Measurements from ENCODE around the gene FTO. TPM values are rescaled to one million over a fixed set of nuclear protein-coding genes. Genes with fewer than 3 reads are reported as not detected.

The FTO gene
- total RNA-seq, 1 donor from 2014 or later, result 110 TPM

DNA sequence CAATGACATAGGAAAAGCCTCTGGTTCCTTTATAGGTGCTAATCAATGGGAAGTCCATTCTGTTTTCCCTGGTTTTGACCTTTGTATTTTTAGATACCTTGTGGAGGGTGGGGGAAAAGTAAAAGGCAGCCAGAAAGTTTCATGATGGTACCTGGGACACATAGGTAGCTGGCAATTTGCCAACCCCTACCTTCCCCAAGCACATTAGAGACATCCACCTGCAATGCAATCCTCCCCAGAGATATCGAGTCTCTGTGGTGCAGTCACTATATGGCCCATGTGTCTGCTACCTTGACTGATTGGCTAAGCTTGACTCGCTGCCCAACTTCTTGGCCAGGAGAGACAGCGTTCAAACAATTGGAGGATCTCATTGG is 496.2 kb downstream of the FTO start:
- no peak overlapping the region for H3K27ac Mint-ChIP-seq
- Histone ChIP-seq H3F3A (ENCODE audit: low read depth) (no peaks in the 10 kb centered on the region), H3K4me1 (no peaks in the 10 kb centered on the region), H2AFZ (replicated peaks) (no peak overlapping the region), H4K20me1 (ENCODE audit: low read depth) (no peaks in the 10 kb centered on the region), H3K36me3 (no peaks in the 10 kb centered on the region), H3K27ac (no peak overlapping the region), H3K79me2 (ENCODE audit: low read depth) (no peaks in the 10 kb centered on the region), H3K9ac (no peak overlapping the region), H3K9me3 (ENCODE audit: low read depth) (no peaks in the 10 kb centered on the region), H3K27me3 (no peaks in the 10 kb centered on the region), H3K4me3 (no peak overlapping the region), H3K4me2 (no peak overlapping the region)
- H3K36me3 Mint-ChIP-seq, result no peaks in the 10 kb centered on the region
- H3K4me1 Mint-ChIP-seq, result peaks cover 21% of the 10 kb centered on the region
- DNase-seq (ENCODE audit: low spot score), result no peak
- no peak overlapping the region for H3K4me3 Mint-ChIP-seq
- TF ChIP-seq, protein P1, sequence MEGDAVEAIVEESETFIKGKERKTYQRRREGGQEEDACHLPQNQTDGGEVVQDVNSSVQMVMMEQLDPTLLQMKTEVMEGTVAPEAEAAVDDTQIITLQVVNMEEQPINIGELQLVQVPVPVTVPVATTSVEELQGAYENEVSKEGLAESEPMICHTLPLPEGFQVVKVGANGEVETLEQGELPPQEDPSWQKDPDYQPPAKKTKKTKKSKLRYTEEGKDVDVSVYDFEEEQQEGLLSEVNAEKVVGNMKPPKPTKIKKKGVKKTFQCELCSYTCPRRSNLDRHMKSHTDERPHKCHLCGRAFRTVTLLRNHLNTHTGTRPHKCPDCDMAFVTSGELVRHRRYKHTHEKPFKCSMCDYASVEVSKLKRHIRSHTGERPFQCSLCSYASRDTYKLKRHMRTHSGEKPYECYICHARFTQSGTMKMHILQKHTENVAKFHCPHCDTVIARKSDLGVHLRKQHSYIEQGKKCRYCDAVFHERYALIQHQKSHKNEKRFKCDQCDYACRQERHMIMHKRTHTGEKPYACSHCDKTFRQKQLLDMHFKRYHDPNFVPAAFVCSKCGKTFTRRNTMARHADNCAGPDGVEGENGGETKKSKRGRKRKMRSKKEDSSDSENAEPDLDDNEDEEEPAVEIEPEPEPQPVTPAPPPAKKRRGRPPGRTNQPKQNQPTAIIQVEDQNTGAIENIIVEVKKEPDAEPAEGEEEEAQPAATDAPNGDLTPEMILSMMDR (IDR thresholded peaks at IDR 0.05), result no peak
- no peak for TF ChIP-seq EZH2phosphoT487 (IDR thresholded peaks at IDR 0.05)
- no peak for TF ChIP-seq EZH2 (IDR thresholded peaks at IDR 0.05)
- H3K27me3 Mint-ChIP-seq (ENCODE audit: insufficient read depth, low read depth), result peaks cover 4% of the 10 kb centered on the region
- H3K9me3 Mint-ChIP-seq, result no peaks in the 10 kb centered on the region

DNA sequence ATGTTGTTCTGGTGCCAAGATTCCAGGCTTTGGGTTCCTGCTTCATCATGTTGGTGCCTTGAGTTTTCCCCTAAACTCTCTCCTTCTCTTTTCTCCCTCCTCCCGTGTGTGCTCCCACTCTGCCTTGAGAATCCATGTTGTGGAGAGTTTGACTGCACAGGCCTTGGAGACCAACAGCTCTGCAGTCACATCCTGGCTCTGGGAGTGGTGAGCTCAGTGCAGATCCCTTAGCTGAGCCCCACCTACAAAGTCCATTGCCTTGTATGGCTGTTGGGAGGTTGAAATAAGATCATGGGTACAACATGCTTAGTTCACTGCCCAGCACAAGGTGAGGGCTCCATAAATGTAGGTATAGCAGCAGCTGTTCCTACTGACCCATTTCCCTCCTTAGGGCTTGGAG is 496.8 kb downstream of the FTO start:
- no peak overlapping the region for H3K27ac ChIP-seq
- no peaks in the 10 kb centered on the region for H3K4me1 ChIP-seq
- TF ChIP-seq, protein P1 (IDR thresholded peaks at IDR 0.05), result no peak
- TF ChIP-seq EZH2 (IDR thresholded peaks at IDR 0.05), result no peak
- TF ChIP-seq EZH2phosphoT487 (IDR thresholded peaks at IDR 0.05), result no peak
- Mint-ChIP-seq H3K4me3 (no peak overlapping the region), H3K36me3 (no peaks in the 10 kb centered on the region), H3K27ac (peak overlapping the region; percentile 32), H3K9me3 (no peaks in the 10 kb centered on the region), H3K4me1 (peaks cover 19% of the 10 kb centered on the region), H3K27me3 (ENCODE audit: insufficient read depth, low read depth) (peaks cover 4% of the 10 kb centered on the region)
- peaks cover under 1% of the 10 kb centered on the region for H3K27me3 ChIP-seq
- H3K4me3 ChIP-seq, result no peak overlapping the region
- no peaks in the 10 kb centered on the region for H3K36me3 ChIP-seq
- no peaks in the 10 kb centered on the region for H3K9me3 ChIP-seq (ENCODE audit: low read depth)
- no peak overlapping the region for H2AFZ ChIP-seq (replicated peaks)
- no peaks in the 10 kb centered on the region for H3F3A ChIP-seq (ENCODE audit: low read depth)
- no peak overlapping the region for H3K9ac ChIP-seq
- H3K4me2 ChIP-seq, result no peak overlapping the region
- H4K20me1 ChIP-seq (ENCODE audit: low read depth), result no peaks in the 10 kb centered on the region
- H3K79me2 ChIP-seq (ENCODE audit: low read depth), result no peaks in the 10 kb centered on the region
- DNase-seq (ENCODE audit: low spot score), result no peak

DNA sequence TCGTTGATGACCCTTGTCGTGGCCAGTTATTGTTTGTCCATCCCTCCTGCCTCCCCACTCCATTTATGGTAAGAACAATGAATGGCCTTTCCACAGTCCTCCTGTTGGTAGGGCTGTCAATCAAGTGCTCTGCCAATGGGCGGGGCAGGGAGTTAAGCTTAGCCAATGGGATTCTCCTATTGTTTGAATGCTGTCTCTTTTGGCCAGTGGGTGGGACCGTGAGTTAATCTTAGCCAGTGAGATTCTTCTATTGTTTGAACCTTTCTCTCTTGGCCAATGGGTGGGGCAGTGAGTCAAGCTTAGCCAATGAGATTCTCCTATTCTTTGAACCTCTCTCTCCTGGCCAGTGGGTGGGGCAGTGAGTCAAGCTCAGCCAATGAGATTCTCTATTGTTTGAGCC is 497.2 kb downstream of the FTO start:
- Histone ChIP-seq H3K79me2 (ENCODE audit: low read depth) (no peaks in the 10 kb centered on the region), H3K4me2 (no peak overlapping the region), H3F3A (ENCODE audit: low read depth) (no peaks in the 10 kb centered on the region), H3K4me3 (no peak overlapping the region), H3K27ac (no peak overlapping the region), H3K9me3 (ENCODE audit: low read depth) (no peaks in the 10 kb centered on the region), H3K27me3 (peaks cover 5% of the 10 kb centered on the region), H2AFZ (replicated peaks) (no peak overlapping the region), H3K9ac (no peak overlapping the region), H3K36me3 (no peaks in the 10 kb centered on the region), H3K4me1 (no peaks in the 10 kb centered on the region), H4K20me1 (ENCODE audit: low read depth) (no peaks in the 10 kb centered on the region)
- TF ChIP-seq, protein P1 (IDR thresholded peaks at IDR 0.05), result no peak
- no peak for TF ChIP-seq EZH2 (IDR thresholded peaks at IDR 0.05)
- Mint-ChIP-seq H3K36me3 (no peaks in the 10 kb centered on the region), H3K4me3 (no peak overlapping the region), H3K27me3 (ENCODE audit: insufficient read depth, low read depth) (peaks cover 4% of the 10 kb centered on the region), H3K27ac (no peak overlapping the region), H3K4me1 (peaks cover 19% of the 10 kb centered on the region), H3K9me3 (no peaks in the 10 kb centered on the region)
- no peak for DNase-seq (ENCODE audit: low spot score)

Small RNA genes within 50 kb of the gene (small RNA-seq; reads per million reads assigned to genes)
- gene AC007347.2, result not detected

Other genes with a start within 250 kb of the FTO start
- 21.4 and 24.0 TPM in 2 replicates for gene AKTIP, start 200.9 kb upstream of the FTO start, total RNA-seq (ENCODE audit: low replicate concordance)
- 18.6 and 23.2 TPM in 2 replicates for gene RPGRIP1L, start 297 bp upstream of the FTO start, total RNA-seq (ENCODE audit: low replicate concordance)